ENCODE data around the gene FGF12.

- no peak for TF ChIP-seq SUZ12 (IDR thresholded peaks at IDR 0.05; ENCODE audit: extremely low read depth, insufficient read depth, insufficient read length)
- no peak for TF ChIP-seq YY1 (IDR thresholded peaks at IDR 0.05; ENCODE audit: insufficient read depth, insufficient read length)
These were observed 514.4 kb downstream of the FGF12 start for GRCh38 chr3:192212979-192213378.
